ENCODE measurements around the gene RHBG. TPM values are rescaled to one million over a fixed set of nuclear protein-coding genes. Genes with fewer than 3 reads are reported as not detected.

Gene RHBG
- total RNA-seq, 1 donor = not detected

DNA sequence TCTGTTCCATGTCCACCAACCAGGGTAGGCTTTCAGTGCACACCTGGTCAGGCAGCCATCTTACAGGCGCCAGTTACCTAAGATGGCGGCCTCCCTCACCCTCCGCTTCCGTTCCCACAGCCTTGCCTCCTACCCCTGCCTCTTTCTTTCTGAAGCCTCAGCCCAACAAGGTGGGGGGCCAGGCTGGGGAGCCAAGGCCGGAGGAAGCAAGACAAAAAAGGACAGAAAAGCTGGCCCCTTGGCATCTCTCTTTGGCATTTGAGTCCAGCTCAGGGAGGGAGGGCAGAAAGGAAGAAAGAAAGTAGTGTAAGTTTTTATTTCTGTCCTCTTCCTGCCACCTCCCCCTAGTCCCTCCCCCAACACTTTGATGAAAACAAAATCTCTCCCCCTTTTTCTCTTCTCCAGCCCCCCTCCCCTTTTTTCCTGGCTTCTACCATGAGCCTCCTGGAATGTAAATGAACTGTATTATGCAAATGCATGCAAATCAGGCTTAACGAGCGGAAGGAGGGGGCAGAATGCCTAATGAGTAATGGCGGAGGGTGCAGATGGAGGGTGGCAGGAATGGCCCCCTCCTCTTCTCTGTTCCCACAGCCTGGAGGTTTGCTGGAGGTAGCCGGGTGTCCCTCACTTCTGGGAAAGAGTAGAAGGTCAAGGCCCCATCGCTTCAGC is 43.8 kb downstream of the RHBG start:
- TF ChIP-seq, protein P1, sequence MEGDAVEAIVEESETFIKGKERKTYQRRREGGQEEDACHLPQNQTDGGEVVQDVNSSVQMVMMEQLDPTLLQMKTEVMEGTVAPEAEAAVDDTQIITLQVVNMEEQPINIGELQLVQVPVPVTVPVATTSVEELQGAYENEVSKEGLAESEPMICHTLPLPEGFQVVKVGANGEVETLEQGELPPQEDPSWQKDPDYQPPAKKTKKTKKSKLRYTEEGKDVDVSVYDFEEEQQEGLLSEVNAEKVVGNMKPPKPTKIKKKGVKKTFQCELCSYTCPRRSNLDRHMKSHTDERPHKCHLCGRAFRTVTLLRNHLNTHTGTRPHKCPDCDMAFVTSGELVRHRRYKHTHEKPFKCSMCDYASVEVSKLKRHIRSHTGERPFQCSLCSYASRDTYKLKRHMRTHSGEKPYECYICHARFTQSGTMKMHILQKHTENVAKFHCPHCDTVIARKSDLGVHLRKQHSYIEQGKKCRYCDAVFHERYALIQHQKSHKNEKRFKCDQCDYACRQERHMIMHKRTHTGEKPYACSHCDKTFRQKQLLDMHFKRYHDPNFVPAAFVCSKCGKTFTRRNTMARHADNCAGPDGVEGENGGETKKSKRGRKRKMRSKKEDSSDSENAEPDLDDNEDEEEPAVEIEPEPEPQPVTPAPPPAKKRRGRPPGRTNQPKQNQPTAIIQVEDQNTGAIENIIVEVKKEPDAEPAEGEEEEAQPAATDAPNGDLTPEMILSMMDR (IDR thresholded peaks at IDR 0.05; ENCODE audit: insufficient read depth, low read depth, low read length) = no peak
- H3K4me3 ChIP-seq (ENCODE audit: low read depth, low read length) = no peak overlapping the region
- no peak for DNase-seq (ENCODE audit: low read depth)

DNA sequence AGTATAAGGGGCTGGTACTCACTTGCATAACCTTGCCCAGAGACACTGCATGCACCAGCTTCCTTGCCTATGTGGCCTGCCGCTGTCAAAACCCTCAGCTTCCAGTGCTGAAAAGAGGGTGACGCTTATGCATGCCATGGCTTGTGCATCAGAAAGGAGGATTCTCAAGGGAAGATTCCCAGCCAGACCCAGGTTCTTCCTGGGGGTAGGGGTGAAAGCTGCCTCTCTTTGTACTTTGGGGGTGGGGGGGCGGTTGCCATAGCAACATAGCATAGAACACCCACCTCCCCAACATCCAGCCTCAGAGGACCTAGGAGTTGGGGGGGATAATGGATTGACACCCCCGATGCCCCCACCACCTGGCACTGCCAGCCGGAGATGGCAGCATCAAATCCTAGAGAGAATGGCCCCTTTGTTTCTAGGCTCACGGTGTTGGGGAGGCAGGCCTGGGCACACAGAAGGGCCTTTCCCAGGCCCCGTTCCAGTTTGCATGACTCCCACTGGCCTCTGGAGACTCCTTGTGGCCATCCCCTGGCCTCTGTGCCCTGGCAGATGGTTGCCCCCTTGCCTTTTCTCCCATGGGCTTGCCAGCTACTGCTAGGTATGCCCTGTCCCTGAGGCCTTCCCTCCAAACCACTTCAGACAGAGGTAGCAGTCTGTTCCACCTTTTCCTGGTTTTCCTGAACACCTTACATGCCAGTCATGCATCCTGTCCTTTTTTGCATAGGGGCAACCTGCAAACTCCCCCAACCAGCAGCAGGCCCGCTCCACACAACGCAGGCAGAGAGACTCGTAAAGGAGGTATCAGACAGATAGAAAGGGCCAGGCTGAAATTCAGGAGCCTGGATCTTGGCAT is 44.6 kb downstream of the RHBG start:
- H3K4me3 ChIP-seq (ENCODE audit: low read depth, low read length) = no peak overlapping the region
- TF ChIP-seq, protein P1 (IDR thresholded peaks at IDR 0.05; ENCODE audit: insufficient read depth, low read depth, low read length) = no peak
- no peak for DNase-seq (ENCODE audit: low read depth)

DNA sequence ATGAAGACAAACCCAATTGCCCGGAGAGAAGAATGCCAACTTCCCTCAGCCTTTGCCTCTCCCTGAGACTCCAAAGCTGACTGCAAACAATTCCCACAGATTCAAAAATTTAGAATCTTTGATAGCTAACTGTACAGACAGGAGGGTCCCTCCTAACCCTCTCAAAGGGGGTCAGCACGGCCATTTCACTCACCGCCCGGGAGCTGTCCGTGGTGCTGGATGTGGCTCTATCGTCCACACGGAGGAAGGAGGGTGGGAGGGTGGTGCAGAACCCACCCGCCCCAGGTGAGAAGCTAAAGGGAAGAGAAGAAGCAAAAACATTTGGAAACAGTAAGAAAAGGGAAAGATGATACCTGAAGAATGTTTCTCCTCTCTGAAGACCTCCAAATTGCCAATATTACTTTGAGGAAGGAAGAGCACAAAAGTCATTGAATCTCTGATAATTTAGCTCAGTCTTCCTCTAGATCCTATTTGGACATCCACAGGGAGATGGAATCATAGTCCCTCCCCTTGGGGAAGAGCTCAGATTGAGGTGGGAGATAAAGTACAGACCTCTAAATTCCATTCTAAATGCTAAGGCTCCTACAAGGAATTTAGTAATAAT is 45.6 kb downstream of the RHBG start:
- DNase-seq (ENCODE audit: low read depth) = no peak
- TF ChIP-seq, protein P1 (IDR thresholded peaks at IDR 0.05; ENCODE audit: insufficient read depth, low read depth, low read length) = no peak
- H3K4me3 ChIP-seq (ENCODE audit: low read depth, low read length) = no peak overlapping the region

DNA sequence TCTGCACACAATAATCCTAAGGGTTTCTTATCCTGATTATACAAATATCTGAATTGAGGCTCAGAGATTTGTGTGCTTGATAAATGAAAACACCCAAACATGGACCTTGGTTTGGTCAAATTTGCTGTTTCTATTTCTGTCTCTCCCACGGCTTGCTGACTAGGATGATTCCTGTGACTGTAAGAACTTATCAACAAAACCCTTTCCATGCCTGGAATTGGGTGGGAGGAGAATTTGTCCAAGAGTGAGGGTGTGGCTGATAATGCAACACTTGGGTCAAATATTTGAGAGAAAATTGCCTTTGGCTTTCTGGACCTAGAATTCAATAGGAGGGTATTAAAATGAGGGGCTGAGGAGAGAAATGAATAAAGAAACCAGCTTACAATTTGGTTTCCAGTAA is 48.0 kb downstream of the RHBG start:
- TF ChIP-seq, protein P1 (IDR thresholded peaks at IDR 0.05; ENCODE audit: insufficient read depth, low read depth, low read length) = no peak
- DNase-seq (ENCODE audit: low read depth) = no peak
- no peak overlapping the region for H3K4me3 ChIP-seq (ENCODE audit: low read depth, low read length)

DNA sequence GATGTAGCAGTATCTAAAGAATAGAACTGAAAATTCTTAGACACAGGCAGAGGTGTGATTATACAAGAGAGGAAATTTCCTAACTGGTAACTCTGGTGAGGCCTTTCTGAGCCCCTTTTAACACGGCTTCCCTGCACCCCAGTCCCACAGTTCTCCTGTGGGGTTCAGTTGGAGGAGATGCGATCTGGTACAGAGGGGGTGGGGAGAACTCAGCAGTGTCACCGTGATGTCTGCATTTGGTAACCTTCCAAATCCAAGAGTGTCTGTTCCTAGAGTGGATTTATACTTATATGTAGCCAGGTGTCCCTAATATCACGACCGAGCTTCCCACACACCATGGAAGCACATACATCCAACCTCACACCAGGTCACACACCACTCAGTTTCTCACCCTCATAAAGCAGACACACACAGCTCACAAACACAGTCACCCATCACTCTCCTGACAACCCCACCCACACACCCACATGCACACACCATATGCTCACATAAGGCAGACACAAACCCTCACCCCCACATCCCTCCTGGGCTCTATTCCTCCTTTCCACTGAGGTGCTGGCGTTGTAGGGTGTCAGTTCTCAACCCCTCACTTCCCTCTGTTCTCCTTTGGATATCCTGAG is 48.5 kb downstream of the RHBG start:
- no peak for DNase-seq (ENCODE audit: low read depth)
- no peak overlapping the region for H3K4me3 ChIP-seq (ENCODE audit: low read depth, low read length)
- TF ChIP-seq, protein P1 (IDR thresholded peaks at IDR 0.05; ENCODE audit: insufficient read depth, low read depth, low read length) = no peak

DNA sequence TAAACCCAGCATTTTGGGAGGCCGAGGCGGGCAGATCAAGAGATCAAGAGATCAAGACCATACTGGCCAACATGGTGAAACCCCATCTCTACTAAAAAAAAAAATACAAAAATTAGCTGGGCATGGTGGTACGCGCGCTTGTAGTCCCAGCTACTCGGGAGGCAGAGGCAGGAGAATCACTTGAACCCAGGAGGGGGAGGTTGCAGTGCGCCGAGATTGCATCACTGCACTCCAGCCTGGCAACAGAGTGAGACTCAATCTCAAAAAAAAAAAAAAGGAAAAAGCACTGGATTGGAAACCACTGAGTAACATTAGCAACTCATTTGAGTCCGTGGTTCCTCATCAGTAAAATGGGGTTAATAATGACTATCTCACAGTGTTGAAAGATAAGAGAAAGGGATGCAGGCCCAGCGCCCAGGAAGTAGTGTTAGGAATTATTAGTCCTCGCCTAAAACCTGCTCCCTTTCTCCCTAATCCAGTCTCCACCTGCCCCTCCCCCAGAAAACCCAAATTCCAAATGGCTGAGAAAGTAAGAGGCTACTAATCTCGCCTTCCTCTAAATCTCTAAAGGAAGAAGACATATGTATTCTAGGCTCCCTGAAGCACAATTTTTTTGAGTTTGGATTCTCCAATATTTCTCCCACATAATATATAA is 49.5 kb downstream of the RHBG start:
- no peak for DNase-seq (ENCODE audit: low read depth)
- no peak overlapping the region for H3K4me3 ChIP-seq (ENCODE audit: low read depth, low read length)
- TF ChIP-seq, protein P1 (IDR thresholded peaks at IDR 0.05; ENCODE audit: insufficient read depth, low read depth, low read length) = no peak
